ENCODE data around the gene KRT14. TPM values are rescaled to one million over a fixed set of nuclear protein-coding genes. Genes with fewer than 3 reads are reported as not detected.
"Not testable (repeated sequence)": the region's sequence is repeated elsewhere in the genome, so short reads cannot be mapped to it uniquely, and the experiment has no call there.

Gene KRT14
- total RNA-seq, 4 donors from 2014 or later, result 0.52 to 0.90 TPM; not detected in 2

GRCh38 chr17:41629316-41629715 is 42.6 kb upstream of the KRT14 start:
- Histone ChIP-seq H3K4me3 (no peak overlapping the region), H3K4me1 (no peaks in the 10 kb centered on the region), H3K36me3 (no peaks in the 10 kb centered on the region), H3K27ac (no peak overlapping the region), H3K27me3 (no peaks in the 10 kb centered on the region), H3K9me3 (no peaks in the 10 kb centered on the region)
- intact Hi-C loops (cut with DNase I; ENCODE audit: low total_unique reads), result no loop called here
- DNase-seq, result no peak
- no peak for TF ChIP-seq POLR2A (IDR thresholded peaks at IDR 0.05)

DNA sequence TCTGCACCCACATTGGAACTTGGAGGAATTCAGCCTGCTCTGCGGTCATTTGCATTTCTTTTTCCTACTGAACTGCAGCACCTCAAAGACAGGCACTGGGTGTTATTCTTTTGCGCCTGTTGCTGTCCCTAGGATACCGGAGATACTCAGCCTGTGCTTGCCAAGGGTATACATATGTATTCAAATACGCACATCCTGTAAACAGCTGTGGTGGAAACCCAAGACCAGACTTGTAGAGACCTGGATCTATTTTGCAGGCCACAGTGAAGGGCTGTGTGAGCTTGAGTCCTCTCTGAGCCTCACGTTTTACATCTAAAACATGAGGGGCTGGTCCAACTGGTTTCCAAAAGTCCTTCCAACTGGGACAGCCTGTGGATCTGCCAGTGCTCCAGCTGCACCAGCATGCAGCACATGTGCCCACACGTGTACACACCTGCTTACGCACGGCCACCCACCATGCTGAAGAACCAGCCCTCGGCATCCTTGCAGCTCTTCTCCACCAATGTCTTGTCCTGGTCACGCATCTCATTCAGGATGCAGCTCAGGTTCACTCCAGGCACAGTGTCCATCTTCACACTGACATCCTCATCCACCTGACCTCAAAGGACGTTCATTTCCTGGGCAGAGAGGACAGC is 42.0 kb upstream of the KRT14 start:
- DNase-seq; intact Hi-C loops (cut with DNase I; ENCODE audit: low total_unique reads); H3K4me3 ChIP-seq; H3K27me3 ChIP-seq; H3K36me3 ChIP-seq; H3K4me1 ChIP-seq; H3K27ac ChIP-seq; H3K9me3 ChIP-seq: not testable (repeated sequence)

GRCh38 chr17:41628073-41628370 is 41.3 kb upstream of the KRT14 start:
- H3K27me3 ChIP-seq; intact Hi-C loops (cut with DNase I; ENCODE audit: low total_unique reads); H3K9me3 ChIP-seq; H3K27ac ChIP-seq; DNase-seq; H3K36me3 ChIP-seq; H3K4me3 ChIP-seq; H3K4me1 ChIP-seq: not testable (repeated sequence)

DNA sequence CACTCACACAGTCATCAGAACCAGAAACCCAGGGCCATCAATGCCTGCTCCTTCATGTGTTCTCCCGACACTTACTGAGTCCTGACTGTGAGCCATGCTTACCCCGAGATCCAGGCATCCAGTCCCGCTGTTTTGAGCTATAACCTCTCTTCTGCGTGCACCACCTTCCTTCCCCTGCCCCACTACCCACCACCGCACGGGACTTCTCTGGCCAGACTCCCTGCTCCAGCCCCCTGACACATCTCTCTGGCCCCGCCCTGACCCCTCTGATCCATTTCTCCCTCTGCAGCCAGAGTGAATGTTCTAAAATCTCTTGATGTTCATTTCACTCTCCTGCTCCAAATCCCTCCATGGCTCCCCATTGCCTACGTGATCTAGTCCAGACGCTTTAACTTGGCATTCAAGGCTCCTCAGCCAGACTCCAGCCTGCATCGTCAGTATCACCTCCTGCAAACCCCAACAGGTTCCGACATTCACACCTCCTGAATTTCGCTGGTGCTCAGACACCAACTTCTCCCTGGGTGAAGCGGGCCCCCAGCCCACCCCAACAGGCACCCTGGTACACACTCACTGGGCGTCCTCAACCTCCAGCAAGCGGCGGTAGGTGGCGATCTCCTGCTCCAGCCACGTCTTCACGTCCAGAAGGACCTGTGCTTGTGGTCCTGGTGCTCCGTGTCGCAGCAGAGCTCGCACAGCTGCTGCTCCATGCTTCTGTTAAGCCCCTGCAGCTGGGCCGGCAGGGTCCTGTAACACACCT is 40.8 kb upstream of the KRT14 start:
- no peaks in the 10 kb centered on the region for H3K4me1 ChIP-seq
- H3K27me3 ChIP-seq, result no peaks in the 10 kb centered on the region
- H3K9me3 ChIP-seq, result no peaks in the 10 kb centered on the region
- H3K4me3 ChIP-seq, result no peak overlapping the region
- no peak overlapping the region for H3K27ac ChIP-seq
- intact Hi-C loops (cut with DNase I; ENCODE audit: low total_unique reads), result no loop called here
- H3K36me3 ChIP-seq, result no peaks in the 10 kb centered on the region
- TF ChIP-seq CTCF (IDR thresholded peaks at IDR 0.05) (no peak), POLR2A (IDR thresholded peaks at IDR 0.05) (no peak)
- DNase-seq, result no peak

DNA sequence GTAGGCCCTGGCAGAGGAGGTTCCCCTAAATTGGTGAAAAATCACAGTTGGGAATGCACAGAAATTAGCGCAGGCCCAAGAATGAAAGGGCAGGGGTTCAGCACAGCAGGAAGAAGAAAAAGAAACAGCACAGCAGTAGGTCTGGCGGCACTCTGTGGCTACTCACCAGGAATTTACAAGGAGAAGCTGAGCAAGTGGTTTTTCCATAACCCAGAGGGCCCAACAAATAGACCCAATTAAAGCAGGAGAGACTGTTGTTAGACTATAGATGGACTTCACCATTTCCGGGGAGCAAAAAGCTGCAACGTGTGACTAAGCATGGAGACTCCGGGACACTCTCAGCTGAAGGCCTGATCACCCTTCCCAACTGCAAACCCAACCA is 40.2 kb upstream of the KRT14 start:
- H3K27me3 ChIP-seq; H3K4me1 ChIP-seq; H3K9me3 ChIP-seq; H3K36me3 ChIP-seq; H3K4me3 ChIP-seq; DNase-seq; H3K27ac ChIP-seq; intact Hi-C loops (cut with DNase I; ENCODE audit: low total_unique reads): not testable (repeated sequence)

DNA sequence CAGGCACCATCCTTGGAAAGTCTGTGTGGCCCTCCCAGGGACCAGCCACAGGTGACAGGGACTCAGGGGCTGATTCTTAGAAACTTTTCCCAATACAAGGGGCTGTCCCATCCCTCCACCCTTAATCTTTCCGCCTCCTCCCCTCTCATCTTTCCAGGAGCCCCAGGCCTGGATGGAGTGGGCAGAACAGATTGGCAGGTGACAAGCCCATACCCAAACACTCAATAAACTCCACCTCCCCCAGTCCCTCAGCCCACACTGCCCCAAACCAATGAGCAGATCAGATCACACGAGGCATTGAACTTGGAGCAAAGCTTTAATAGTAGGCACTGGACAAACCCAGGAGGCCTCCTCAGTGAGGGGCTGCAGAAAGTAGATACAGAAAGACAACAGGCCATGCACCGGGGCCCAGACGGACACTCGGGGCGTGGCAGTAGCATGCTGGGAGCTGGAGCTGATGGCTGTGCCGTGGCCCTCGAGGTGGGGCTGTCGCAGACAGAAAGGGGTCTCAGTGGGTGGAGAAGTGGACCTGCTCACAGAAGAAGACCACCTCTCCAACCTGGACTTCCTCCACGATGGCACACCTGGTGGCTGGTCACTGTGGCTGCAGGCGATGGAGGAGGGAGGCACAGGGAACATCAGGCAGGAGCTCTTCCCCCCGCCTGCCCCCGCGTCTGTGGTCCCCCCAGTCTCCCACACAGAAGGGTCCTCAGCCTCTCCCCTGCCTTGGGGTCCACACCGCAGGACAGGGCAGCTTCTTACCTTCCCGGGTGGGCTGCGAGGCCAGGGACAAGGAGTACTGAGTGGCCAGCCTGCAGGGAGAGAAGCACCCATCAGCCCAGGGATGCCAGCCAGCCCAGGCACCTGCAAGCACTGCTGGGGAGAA is 39.6 kb upstream of the KRT14 start:
- H3K36me3 ChIP-seq; H3K27me3 ChIP-seq; DNase-seq; intact Hi-C loops (cut with DNase I; ENCODE audit: low total_unique reads); H3K4me1 ChIP-seq; H3K27ac ChIP-seq; H3K9me3 ChIP-seq; H3K4me3 ChIP-seq: not testable (repeated sequence)

- no peak for TF ChIP-seq POLR2A (IDR thresholded peaks at IDR 0.05)
- TF ChIP-seq CTCF (IDR thresholded peaks at IDR 0.05), result no peak
- Histone ChIP-seq H3K4me3 (no peak overlapping the region), H3K36me3 (no peaks in the 10 kb centered on the region), H3K4me1 (no peaks in the 10 kb centered on the region), H3K9me3 (no peaks in the 10 kb centered on the region), H3K27me3 (no peaks in the 10 kb centered on the region), H3K27ac (no peak overlapping the region)
- intact Hi-C loops (cut with DNase I; ENCODE audit: low total_unique reads), result no loop called here
- DNase-seq, result no peak
Measured at GRCh38 chr17:41625602-41626001, 38.9 kb upstream of the KRT14 start.
